Measurements from ENCODE around the gene ZIC1.

ZIC1 gene

DNA sequence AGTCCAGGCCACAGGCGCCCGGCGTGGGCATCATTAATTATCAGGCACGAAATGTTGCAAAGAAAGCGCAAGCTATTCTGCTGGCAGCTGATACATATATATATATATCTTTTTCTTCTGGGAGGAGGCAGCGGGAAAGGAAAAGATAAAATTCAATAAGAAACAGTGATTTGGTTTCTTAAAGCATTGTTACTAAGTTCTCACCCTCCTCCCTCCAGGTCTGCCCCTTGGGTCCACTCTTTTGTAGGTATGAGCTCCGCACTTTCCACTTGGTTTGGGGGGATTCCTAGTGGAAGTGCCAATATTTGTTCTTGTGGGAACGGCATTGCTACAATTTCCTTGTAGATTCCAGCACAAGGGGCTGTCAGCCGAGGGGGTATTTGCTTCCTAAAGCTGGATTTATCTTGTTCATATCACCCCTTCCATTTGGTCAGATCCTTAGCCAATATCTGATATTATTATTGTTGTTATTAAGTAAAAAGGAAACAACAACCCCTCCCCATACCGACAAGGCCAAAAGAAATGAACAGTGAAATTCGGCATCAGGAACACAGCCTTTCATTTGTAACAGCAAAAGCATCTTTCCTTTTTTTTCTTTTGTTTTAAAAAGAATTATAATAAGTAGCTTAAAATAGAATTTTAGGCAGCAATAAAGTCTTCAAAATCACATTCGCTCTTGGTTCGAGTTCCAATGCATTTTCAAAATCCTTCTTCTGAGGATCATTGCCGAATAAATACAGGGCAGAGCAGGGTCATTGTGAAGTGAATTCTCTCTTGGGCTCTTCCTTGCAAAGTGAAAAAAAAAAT is 15.6 kb downstream of the ZIC1 start:
- DNase-seq = no peak

DNA sequence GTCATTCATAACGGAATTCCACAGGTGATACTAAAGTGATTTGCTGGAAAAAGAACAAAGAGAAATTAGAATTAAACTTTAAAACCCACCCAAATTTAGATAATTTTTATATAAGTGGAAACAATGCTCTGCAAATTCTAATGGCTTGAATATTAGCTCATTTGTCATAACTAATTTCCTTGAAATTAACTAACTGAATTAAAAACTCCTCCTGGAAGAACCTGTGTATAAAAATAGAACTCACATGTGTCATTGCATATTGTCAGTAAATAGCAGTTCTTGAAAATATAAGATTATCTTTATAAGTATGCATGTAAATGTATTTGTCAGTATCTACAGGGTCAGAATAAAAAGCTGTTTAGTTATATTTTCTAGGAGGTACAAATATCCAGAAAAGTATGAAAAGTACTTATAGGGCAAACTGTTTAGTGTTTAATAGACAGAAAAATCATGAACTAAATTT is 16.3 kb downstream of the ZIC1 start:
- DNase-seq = no peak

DNA sequence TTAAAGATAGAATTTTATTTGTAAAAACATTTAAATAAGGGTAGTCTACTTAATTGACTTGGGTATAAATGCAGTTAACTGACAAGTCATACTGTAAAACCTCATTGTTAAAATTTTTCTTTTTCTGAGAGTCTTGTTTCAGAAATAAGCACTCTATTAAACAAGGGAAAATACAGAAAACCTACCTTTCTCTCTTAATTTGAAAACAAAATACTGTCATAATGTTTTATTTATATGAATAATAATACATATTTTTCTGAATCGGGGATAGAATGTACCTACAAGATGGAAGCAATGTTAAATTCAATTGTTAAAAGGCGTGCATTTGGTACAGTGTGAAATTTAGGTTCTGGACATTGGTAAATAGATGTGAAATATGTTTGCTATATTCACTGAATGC is 17.8 kb downstream of the ZIC1 start:
- DNase-seq = no peak

DNA sequence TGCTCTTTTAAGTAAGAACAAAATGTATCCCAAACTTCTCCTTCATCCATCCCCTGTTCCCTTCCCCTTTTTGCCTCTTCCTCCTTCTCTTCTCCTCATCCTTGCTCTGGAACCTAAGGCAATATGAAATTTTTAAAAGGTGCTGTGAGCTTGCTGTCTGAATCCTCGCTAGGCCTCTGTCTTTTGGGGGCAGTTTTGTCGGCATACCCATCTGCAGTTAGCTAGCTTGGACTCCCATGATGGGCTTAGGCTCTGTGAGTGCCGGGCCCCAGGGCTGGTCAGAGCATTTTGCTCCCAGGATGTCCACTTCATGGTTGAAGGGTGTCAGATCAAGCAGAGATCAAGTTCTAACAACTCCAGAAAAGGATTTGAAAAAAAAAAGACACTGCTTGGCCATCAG is 18.6 kb downstream of the ZIC1 start:
- DNase-seq = no peak

- no peak for DNase-seq
These were observed 19.2 kb downstream of the ZIC1 start for GRCh38 chr3:147428326-147428725.

DNA sequence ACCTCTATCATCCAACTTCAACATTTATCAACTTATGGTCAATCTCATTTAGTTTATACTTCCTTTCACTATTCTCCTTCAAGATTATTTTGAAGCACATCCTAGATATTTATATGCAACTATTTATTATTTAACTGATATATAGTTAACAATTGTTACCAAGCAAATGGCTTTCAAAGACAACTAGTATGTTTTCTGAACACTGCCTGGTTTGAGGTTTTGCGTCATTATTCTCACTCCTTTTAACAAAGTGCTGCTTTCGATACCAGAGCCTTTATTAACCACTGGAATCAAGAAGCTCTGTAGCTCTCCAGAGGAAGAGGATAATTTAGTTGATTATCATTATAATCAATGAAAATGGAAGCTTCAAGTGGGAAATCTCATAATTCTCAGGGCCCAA is 19.6 kb downstream of the ZIC1 start:
- no peak for DNase-seq

DNA sequence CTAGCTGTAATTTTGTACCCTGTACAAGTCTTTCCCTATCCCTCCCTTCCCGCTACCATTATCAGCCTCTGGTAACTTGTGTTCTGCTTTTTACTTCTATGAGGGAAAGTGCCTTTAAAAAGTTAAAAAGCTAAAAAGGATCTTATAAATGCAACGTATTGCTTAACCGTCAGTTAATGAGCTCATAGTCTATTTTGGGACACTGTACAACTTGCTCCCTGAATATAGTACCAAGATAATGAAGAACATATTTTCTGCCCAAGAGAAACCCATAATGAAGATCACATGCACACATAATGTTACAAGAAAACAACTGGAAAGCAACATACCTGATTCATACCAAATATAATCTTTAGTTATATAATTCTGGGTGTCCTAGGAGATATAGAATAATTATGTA is 22.6 kb downstream of the ZIC1 start:
- DNase-seq = no peak

- no peak for DNase-seq
These were observed 38.1 kb downstream of the ZIC1 start for GRCh38 chr3:147447224-147447623.

DNA sequence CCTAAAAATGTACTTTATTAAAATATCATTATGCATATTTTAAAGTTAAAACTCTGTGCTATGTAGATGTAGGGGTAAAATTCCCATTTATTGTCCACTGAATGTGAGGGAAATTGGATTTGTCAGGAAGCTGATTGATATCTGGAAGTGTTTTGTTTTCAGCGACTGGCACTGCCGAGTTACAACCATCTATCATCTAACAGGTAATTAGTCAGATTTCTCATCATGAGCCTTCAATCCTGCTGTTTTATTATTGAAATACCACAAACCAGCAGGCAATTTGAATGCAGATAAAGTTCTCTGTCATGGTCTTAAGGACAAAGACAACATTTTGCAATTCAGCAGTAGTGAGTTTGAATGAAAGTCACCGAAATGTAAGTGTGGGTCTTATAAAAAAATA is 40.5 kb downstream of the ZIC1 start:
- DNase-seq = no peak

GRCh38 chr3:147458995-147459704 is 50.0 kb downstream of the ZIC1 start:
- no peak for DNase-seq

DNA sequence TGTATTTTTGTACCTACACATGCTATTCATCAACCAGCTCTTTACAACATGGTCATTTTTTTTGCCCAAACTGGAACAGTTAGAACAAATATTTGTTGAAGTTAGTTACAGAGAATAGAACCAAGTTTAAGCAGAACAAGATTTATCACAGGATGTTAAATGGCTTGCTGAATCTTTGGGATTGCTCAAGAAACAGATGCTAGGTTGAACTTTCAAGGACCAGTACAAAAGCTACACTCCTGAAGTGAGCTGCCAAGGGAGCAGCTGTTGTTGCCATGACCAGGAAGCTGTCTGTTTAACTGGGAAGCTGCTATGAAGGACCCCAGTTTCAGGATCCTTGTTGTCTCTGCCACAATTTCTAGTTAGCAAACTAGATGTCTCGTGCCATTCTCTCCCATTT is 53.7 kb downstream of the ZIC1 start:
- DNase-seq = no peak

Data from SHP77 treated with DMSO at 0.1 percent for 48 hours (cell line).